SK-N-MC (cell line): ENCODE data around the gene RIMBP2.

ENCODE experiments used
- DNase-seq: peaks from one replicate; pipeline ENCODE4 v3.0.0-alpha.2; 2011; ENCODE audit warnings: low read depth, low spot score
- H3K27ac ChIP-seq: fragments of 200-600 bp; sonication (generic); 2 replicates; pipeline ENCODE4 v1.5.1; 2016; ENCODE audit warnings: mixed run types
- H3K36me3 ChIP-seq: fragments of 200-600 bp; sonication (generic); 2 replicates; pipeline ENCODE4 v1.6.1; 2017; ENCODE audit warnings: antibody characterized with exemption, low read length, mixed read lengths; ENCODE audit not compliant: insufficient read depth
- H3K4me3 ChIP-seq: fragments of 200-600 bp; sonication (generic); 2 replicates; pipeline ENCODE4 v1.5.1; 2016
- H3K9ac ChIP-seq: fragments of 200-600 bp; sonication (generic); 2 replicates; pipeline ENCODE4 v1.8.0; 2017; ENCODE audit warnings: mixed run types, mixed read lengths; ENCODE audit not compliant: insufficient read length
- H3K9me3 ChIP-seq: fragments of 200-600 bp; sonication (generic); 2 replicates; pipeline ENCODE4 v1.6.1; 2017; ENCODE audit warnings: low read depth, mild to moderate bottlenecking, antibody characterized with exemption, low read length, moderate library complexity, mixed read lengths
- EZH2 ChIP-seq: fragments of 200-600 bp; sonication (generic); IDR thresholded peaks from one replicate; pipeline ENCODE4 v1.6.1; 2017; ENCODE audit warnings: antibody characterized with exemption
- FOXP2 ChIP-seq: optimal IDR thresholded peaks from 2 replicates; pipeline ENCODE3; 2011; ENCODE audit warnings: mild to moderate bottlenecking, moderate library complexity; ENCODE audit not compliant: insufficient read depth; ENCODE audit errors: extremely low read length, control extremely low read depth
- POLR2AphosphoS5 ChIP-seq: IDR thresholded peaks from 2 replicates; pipeline ENCODE4 v1.6.1; 2012; ENCODE audit warnings: mild to moderate bottlenecking, low read depth, low read length, borderline replicate concordance

The RIMBP2 gene

GRCh38 chr12:130703733-130704375, 12.2 kb downstream of the RIMBP2 start:
- DNase-seq, result no peak
- TF ChIP-seq FOXP2 (no peak), EZH2 (no peak), POLR2AphosphoS5 (no peak)
- H3K4me3 ChIP-seq, result no peak overlapping the region

GRCh38 chr12:130702966-130703732, 12.9 kb downstream of the RIMBP2 start:
- no peak for DNase-seq
- no peak overlapping the region for H3K9ac ChIP-seq
- no peaks in the 10 kb centered on the region for H3K9me3 ChIP-seq
- TF ChIP-seq EZH2 (no peak), FOXP2 (no peak), POLR2AphosphoS5 (no peak)
- H3K36me3 ChIP-seq, result no peaks in the 10 kb centered on the region
- H3K27ac ChIP-seq, result no peak overlapping the region
- H3K4me3 ChIP-seq, result no peak overlapping the region

More at GRCh38 chr12:130703733-130704375, 12.2 kb downstream of the RIMBP2 start:
- no peaks in the 10 kb centered on the region for H3K36me3 ChIP-seq
- no peak overlapping the region for H3K27ac ChIP-seq
- no peak overlapping the region for H3K9ac ChIP-seq
- no peaks in the 10 kb centered on the region for H3K9me3 ChIP-seq

GRCh38 chr12:130701402-130701744, 14.7 kb downstream of the RIMBP2 start:
- Histone ChIP-seq H3K27ac (no peak overlapping the region), H3K9me3 (no peaks in the 10 kb centered on the region), H3K4me3 (no peak overlapping the region), H3K9ac (no peak overlapping the region), H3K36me3 (no peaks in the 10 kb centered on the region)
- DNase-seq, result no peak
- no peak for TF ChIP-seq POLR2AphosphoS5
- TF ChIP-seq FOXP2, result no peak
- no peak for TF ChIP-seq EZH2

GRCh38 chr12:130700492-130701401, 15.4 kb downstream of the RIMBP2 start:
- H3K9ac ChIP-seq, result no peak overlapping the region
- H3K27ac ChIP-seq, result no peak overlapping the region
- no peak for DNase-seq
- no peak overlapping the region for H3K4me3 ChIP-seq
- no peaks in the 10 kb centered on the region for H3K9me3 ChIP-seq
- no peaks in the 10 kb centered on the region for H3K36me3 ChIP-seq
- TF ChIP-seq EZH2 (no peak), FOXP2 (no peak), POLR2AphosphoS5 (no peak)

GRCh38 chr12:130698106-130698505, 18.0 kb downstream of the RIMBP2 start:
- no peak for DNase-seq
- no peak overlapping the region for H3K9ac ChIP-seq
- H3K9me3 ChIP-seq, result no peaks in the 10 kb centered on the region
- TF ChIP-seq FOXP2, result no peak
- no peak for TF ChIP-seq POLR2AphosphoS5
- TF ChIP-seq EZH2, result no peak
- no peak overlapping the region for H3K27ac ChIP-seq
- H3K36me3 ChIP-seq, result no peaks in the 10 kb centered on the region
- no peak overlapping the region for H3K4me3 ChIP-seq

GRCh38 chr12:130696379-130697100, 19.6 kb downstream of the RIMBP2 start:
- Histone ChIP-seq H3K9ac (no peak overlapping the region), H3K9me3 (no peaks in the 10 kb centered on the region), H3K4me3 (no peak overlapping the region), H3K36me3 (no peaks in the 10 kb centered on the region), H3K27ac (no peak overlapping the region)
- no peak for TF ChIP-seq EZH2
- DNase-seq, result no peak

GRCh38 chr12:130695061-130695460, 21.0 kb downstream of the RIMBP2 start:
- Histone ChIP-seq H3K27ac (no peak overlapping the region), H3K9me3 (no peaks in the 10 kb centered on the region), H3K36me3 (no peaks in the 10 kb centered on the region), H3K9ac (no peak overlapping the region), H3K4me3 (no peak overlapping the region)
- DNase-seq, result no peak
- TF ChIP-seq POLR2AphosphoS5, result no peak
- TF ChIP-seq EZH2, result no peak
- no peak for TF ChIP-seq FOXP2
